DMS153 treated with DMSO at 0.1 percent for 48 hours (cell line): ENCODE results near the gene SETD6.
"Not testable (repeated sequence)": the region's sequence is repeated elsewhere in the genome, so short reads cannot be mapped to it uniquely, and the experiment has no call there.

Experiments used
- DNase-seq: peaks from one replicate; lab custom pipeline; 2025; ENCODE audit not compliant: unreplicated experiment; lab: John Stamatoyannopoulos, UW

The SETD6 gene

DNA sequence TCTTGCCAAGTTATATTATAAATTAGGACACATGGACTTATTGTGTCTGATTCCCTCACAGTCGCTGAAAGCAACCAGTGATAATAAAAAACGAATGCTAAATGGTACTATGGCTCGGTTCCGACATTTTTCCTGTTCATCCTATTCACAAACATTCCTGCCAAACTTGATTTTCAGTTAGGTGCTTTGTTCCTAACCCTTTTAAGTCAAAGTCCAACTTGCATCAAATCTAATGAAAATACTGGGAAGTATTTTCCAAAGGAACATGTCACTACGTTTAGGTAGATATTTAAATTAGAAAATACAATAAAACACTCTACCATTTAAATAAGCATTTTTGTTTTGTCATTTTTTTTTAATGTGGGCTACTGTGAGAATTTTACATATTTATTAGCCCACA is 21.0 kb downstream of the SETD6 start:
- DNase-seq, result no peak

DNA sequence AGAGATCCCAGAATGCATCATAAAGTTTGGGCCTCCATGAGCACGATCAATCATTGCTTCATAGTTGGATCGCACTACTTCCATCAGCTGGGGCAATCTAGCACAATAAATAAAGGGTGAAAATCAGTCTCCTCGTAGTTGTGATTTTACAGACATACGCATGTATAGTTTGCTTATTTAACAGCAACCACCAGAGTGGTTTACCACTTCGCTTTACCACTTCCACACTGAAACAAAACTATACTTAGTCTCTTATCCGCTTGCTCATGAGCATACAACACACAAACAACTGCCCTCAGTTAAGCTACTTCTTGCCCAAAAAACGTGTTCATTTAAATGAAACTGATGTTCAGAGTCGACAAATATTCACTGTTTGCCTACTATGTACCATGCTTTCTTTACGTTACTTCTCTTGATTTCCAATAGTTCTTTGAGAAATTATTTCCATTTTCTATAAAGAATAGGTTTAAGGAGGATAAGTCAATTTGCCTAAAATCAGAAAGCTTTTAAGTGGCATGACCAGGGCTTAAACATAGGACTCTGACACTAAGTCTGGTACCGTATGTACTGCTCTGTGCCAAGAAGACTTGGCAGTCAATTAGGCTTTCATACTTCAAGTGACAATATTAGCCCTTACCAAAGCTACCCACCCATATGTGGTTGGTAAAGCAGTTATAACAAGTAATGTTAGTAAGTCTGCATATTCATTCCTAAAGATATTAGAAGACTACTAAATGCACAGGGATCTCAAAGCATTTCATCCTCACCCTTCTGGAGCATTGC is 22.0 kb downstream of the SETD6 start:
- DNase-seq, result no peak

DNA sequence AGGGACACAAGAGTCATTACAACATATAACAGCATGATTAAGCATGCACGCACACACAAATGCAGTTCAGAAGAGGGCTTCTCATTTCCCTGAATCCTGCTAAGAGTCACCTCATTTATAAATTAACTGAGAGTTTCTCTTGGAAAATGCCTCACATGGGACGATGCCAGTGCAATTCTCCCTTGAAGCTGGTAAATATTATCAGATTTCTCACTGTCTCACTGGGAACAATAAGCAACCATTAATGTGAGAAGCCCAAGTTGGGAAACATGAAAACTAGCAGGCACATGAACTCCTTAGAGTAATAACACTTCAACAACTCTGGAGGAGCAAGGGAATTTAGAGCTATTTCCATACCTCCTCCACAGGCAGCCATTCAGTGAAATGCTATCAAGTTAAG is 26.4 kb downstream of the SETD6 start:
- no peak for DNase-seq

DNA sequence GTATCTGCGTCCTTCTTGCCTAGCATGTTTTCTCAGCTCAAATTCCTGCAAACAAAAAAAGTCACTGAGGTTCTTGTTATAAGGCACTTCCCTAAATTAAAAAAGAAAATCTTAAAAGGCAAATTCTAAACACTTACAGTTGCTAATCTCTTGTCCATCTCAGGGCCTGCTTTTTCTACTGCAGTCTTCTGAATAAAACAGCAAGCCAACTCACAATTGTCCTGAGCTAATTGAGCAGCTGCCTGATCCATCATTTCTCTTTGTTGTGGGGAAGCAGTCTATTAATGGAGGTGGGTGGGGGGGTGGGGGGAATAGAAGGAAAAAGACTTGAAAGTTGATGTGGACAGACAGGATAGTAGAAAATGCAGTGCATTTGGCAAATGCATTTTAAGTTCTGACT is 27.0 kb downstream of the SETD6 start:
- DNase-seq, result no peak

DNA sequence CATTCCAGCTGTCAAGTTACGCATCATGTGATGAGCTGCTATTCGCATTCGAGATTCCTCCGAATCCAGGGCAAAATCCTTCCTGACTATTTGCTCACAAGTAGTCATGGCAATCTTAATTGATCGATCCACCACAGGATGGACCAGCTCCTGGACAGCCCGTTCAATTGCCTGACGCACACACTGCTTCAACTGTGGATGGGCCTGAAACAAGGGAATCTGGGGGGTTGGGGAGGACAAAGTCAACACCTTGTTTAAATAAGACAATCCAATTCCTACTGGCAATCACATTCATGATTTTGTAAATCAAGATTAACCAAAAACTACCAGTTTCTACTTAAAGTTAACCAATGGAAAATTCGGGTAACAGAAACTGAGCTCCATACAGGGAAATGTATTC is 28.4 kb downstream of the SETD6 start:
- DNase-seq, result no peak

DNA sequence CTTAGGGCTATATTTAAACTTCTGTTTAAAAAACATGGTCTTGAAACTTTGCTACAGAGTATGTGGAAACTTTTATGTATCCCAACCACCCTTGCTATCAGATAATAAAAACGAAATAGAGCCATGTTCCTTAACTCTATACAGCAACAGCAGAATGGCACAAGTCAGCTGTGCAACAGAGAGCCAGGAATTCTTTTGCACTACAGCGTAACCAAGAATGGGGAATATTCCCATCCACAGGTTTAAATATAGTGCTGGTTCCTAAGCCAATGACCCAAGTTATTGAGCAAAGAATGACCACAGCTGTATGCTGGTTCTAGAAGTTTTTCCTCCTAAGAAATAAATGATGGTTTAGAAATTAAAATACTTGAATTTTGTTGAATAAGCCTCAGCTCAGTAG is 33.1 kb downstream of the SETD6 start:
- DNase-seq, result no peak

DNA sequence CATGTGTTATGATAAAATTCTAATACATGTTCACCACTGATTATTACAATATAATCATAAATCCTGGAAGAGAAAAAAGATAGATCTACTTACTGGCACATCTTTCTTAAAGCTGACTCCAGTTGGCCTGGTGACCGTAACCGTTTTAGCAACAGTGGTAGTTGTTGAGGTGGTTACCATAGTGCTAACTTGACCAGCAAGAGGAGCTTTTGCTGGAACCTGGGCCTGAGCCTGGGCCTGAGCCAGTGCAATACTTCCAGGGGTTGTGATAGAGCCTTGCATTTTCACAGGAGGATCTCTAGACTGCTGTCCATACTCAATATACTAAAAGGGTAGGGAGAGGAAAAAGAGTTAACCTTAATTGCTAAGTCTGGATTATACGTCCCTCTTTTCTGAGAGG is 36.2 kb downstream of the SETD6 start:
- DNase-seq, result no peak

DNA sequence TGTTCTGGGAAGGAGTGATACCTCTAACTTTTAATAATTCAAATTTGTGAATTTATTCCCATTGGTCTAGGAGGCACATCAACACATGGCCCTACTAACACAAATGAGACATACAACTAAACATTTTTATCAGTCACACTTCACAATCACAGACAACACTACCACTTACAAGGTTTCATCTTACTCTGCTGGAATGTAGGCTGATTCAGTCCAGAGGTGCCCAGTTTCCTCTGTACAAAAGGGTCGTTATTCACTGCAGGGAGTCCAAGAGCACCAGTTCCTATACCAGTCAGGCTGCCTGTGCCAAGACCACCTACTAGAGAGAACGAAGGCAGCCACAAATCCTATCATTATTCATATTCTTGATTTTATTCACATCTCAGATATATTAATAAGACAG is 41.4 kb downstream of the SETD6 start:
- no peak for DNase-seq

DNA sequence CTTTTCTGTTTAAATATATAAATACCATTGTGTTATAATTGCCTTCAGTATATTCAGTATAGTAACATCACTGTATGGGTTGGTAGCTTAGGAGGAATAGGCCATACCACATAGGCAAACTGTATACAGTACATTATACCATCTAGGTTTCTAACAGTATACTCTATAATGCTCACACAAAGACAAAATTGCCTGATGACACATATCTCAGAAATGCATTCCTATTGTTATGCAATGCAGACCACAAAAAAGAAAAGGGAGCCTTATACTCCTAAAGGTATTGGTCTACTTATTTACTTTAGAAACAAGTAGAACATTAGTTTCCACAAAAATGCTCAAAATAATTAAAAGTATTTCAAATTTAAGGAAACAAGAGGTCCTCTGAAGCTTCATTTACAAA is 47.9 kb downstream of the SETD6 start:
- no peak for DNase-seq

DNA sequence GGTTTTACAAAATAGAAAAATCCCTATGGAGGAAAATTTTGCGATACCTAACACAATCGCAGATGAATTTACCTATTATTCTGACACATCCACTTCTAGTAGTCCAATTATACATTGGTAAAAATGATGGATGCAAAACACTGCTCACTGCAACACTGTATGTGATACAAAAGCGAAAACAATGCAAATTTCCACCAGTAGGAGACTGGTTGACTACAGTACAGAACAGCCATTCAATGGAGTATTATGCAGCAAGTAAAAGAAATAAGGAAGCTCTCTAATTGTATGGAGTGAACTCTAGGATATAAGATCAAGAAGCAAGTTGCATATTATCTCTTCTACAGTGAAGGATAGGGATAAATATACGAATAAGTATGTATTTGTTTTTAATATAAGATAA is 48.5 kb downstream of the SETD6 start:
- no peak for DNase-seq

DNA sequence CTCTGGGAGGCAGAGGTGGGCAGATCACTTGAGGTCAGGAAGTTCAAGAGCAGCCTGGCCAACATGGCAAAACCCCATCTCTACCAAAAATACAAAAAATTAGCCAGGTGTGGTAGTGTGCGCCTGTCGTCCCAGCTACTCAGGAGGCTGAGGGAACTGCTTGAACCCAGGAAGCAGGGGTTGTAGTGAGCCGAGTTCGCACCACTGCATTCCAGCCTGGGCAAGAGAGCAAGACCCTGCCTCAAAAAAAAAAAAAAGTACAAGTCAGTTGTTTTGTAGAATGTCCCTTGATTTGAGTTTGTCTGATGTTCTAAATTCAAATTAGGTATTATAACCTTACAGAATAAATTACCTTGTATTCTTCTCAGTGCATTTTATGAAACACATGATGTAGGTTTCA is 50.4 kb downstream of the SETD6 start:
- DNase-seq, result not testable (repeated sequence)
